ENCODE results near the gene RXFP2. TPM values are rescaled to one million over a fixed set of nuclear protein-coding genes. Genes with fewer than 3 reads are reported as not detected.

Gene RXFP2
- total and polyA plus RNA-seq, 2 experiments from 2014 or later = not detected

GRCh38 chr13:31818236-31818635 is 78.9 kb downstream of the RXFP2 start:
- H3K4me1 ChIP-seq (ENCODE audit: insufficient read depth) = no peaks in the 10 kb centered on the region
- H4K20me1 ChIP-seq (ENCODE audit: insufficient read depth, poor library complexity, severe bottlenecking) = no peaks in the 10 kb centered on the region
- no peaks in the 10 kb centered on the region for H3K27me3 ChIP-seq
- H3K9me2 ChIP-seq (replicated peaks; ENCODE audit: insufficient read depth) = no peaks in the 10 kb centered on the region
- no peaks in the 10 kb centered on the region for H3K79me2 ChIP-seq
- no peaks in the 10 kb centered on the region for H3K36me3 ChIP-seq (replicated peaks; ENCODE audit: insufficient read depth, low read depth)
- H3K4me2 ChIP-seq = no peak overlapping the region
- no peak overlapping the region for H3K4me3 ChIP-seq
- H3K9me3 ChIP-seq (ENCODE audit: low read depth) = no peaks in the 10 kb centered on the region
- H3K27ac ChIP-seq = no peak overlapping the region
- H2AFZ ChIP-seq = no peak overlapping the region
- no peak for TF ChIP-seq EZH2 (IDR thresholded peaks at IDR 0.05; ENCODE audit: borderline replicate concordance)
- TF ChIP-seq EZH2phosphoT487 (IDR thresholded peaks at IDR 0.05; ENCODE audit: low read depth, severe bottlenecking, unreplicated experiment) = no peak
- TF ChIP-seq CTCF (IDR thresholded peaks at IDR 0.05; ENCODE audit: poor library complexity) = no peak
- no peak for DNase-seq (ENCODE audit: low spot score)

GRCh38 chr13:31824705-31825517 is 85.6 kb downstream of the RXFP2 start:
- no peaks in the 10 kb centered on the region for H4K20me1 ChIP-seq (ENCODE audit: insufficient read depth, poor library complexity, severe bottlenecking)
- no peak overlapping the region for H3K27ac ChIP-seq
- H3K36me3 ChIP-seq (replicated peaks; ENCODE audit: insufficient read depth, low read depth) = no peaks in the 10 kb centered on the region
- no peak overlapping the region for H3K4me3 ChIP-seq
- no peaks in the 10 kb centered on the region for H3K4me1 ChIP-seq (ENCODE audit: insufficient read depth)
- H3K9me3 ChIP-seq (ENCODE audit: low read depth) = no peaks in the 10 kb centered on the region
- H3K9me2 ChIP-seq (replicated peaks; ENCODE audit: insufficient read depth) = no peaks in the 10 kb centered on the region
- H3K27me3 ChIP-seq = no peaks in the 10 kb centered on the region
- H3K79me2 ChIP-seq = no peaks in the 10 kb centered on the region
- no peak for TF ChIP-seq EZH2phosphoT487 (IDR thresholded peaks at IDR 0.05; ENCODE audit: low read depth, severe bottlenecking, unreplicated experiment)
- TF ChIP-seq CTCF (IDR thresholded peaks at IDR 0.05; ENCODE audit: poor library complexity) = peak; percentile 22
- no peak for TF ChIP-seq EZH2 (IDR thresholded peaks at IDR 0.05; ENCODE audit: borderline replicate concordance)
- WGBS (ENCODE audit: low lambda C conversion rate, missing lambda C conversion rate) = 86% methylated on average over 3 of the region's 3 CpGs
- H3K4me2 ChIP-seq = no peak overlapping the region
- H2AFZ ChIP-seq = no peak overlapping the region
- no peak for DNase-seq (ENCODE audit: low spot score)

- 71% methylated on average over 4 of the region's 4 CpGs for WGBS (ENCODE audit: low lambda C conversion rate, missing lambda C conversion rate)
- Histone ChIP-seq H2AFZ (no peak overlapping the region), H3K4me2 (no peak overlapping the region), H4K20me1 (ENCODE audit: insufficient read depth, poor library complexity, severe bottlenecking) (no peaks in the 10 kb centered on the region), H3K9me2 (replicated peaks; ENCODE audit: insufficient read depth) (no peaks in the 10 kb centered on the region), H3K27ac (no peak overlapping the region), H3K27me3 (no peaks in the 10 kb centered on the region), H3K9me3 (ENCODE audit: low read depth) (no peaks in the 10 kb centered on the region), H3K79me2 (no peaks in the 10 kb centered on the region), H3K36me3 (replicated peaks; ENCODE audit: insufficient read depth, low read depth) (no peaks in the 10 kb centered on the region), H3K4me3 (no peak overlapping the region), H3K4me1 (ENCODE audit: insufficient read depth) (no peaks in the 10 kb centered on the region)
- TF ChIP-seq EZH2phosphoT487 (IDR thresholded peaks at IDR 0.05; ENCODE audit: low read depth, severe bottlenecking, unreplicated experiment) (no peak), EZH2 (IDR thresholded peaks at IDR 0.05; ENCODE audit: borderline replicate concordance) (no peak)
- DNase-seq (ENCODE audit: low spot score) = no peak
Measured at GRCh38 chr13:31826521-31826920, 87.2 kb downstream of the RXFP2 start.

- Histone ChIP-seq H3K9me2 (replicated peaks; ENCODE audit: insufficient read depth) (no peaks in the 10 kb centered on the region), H3K27me3 (no peaks in the 10 kb centered on the region), H3K4me1 (ENCODE audit: insufficient read depth) (no peaks in the 10 kb centered on the region), H3K4me3 (no peak overlapping the region), H3K36me3 (replicated peaks; ENCODE audit: insufficient read depth, low read depth) (no peaks in the 10 kb centered on the region), H4K20me1 (ENCODE audit: insufficient read depth, poor library complexity, severe bottlenecking) (no peaks in the 10 kb centered on the region), H3K79me2 (no peaks in the 10 kb centered on the region), H3K4me2 (no peak overlapping the region), H3K9me3 (ENCODE audit: low read depth) (no peaks in the 10 kb centered on the region), H2AFZ (no peak overlapping the region), H3K27ac (no peak overlapping the region)
- DNase-seq (ENCODE audit: low spot score) = no peak
- 47% methylated on average over 5 of the region's 5 CpGs for WGBS (ENCODE audit: low lambda C conversion rate, missing lambda C conversion rate)
- no peak for TF ChIP-seq CTCF (IDR thresholded peaks at IDR 0.05; ENCODE audit: poor library complexity)
- no peak for TF ChIP-seq EZH2phosphoT487 (IDR thresholded peaks at IDR 0.05; ENCODE audit: low read depth, severe bottlenecking, unreplicated experiment)
- TF ChIP-seq EZH2 (IDR thresholded peaks at IDR 0.05; ENCODE audit: borderline replicate concordance) = no peak
Measured at GRCh38 chr13:31827707-31828106, 88.4 kb downstream of the RXFP2 start.

All from hepatocyte (in vitro differentiated cells).